Measurements from ENCODE around the gene TRIP13. TPM values are rescaled to one million over a fixed set of nuclear protein-coding genes. Genes with fewer than 3 reads are reported as not detected.
"Not testable (repeated sequence)": the region's sequence is repeated elsewhere in the genome, so short reads cannot be mapped to it uniquely, and the experiment has no call there.

The TRIP13 gene
- total RNA-seq, 2 experiments from 2014 or later, result 0.47 to 0.66 TPM

- intact Hi-C loops (cut with DNase I, micrococcal nuclease), result no loop called here
Measured at GRCh38 chr5:876398-877365, 16.0 kb upstream of the TRIP13 start.

GRCh38 chr5:878125-878524 is 14.6 kb upstream of the TRIP13 start:
- no peak for DNase-seq
- peaks cover 78% of the 10 kb centered on the region for H3K36me3 Mint-ChIP-seq (ENCODE audit: low read depth)

More at GRCh38 chr5:876398-877365, 16.0 kb upstream of the TRIP13 start:
- POLR2A ChIA-PET, result no interaction called here
- H3K4me1 Mint-ChIP-seq (ENCODE audit: low read depth), result peaks cover 5% of the 10 kb centered on the region
- H3K4me3 Mint-ChIP-seq, result no peak overlapping the region
- no peak for TF ChIP-seq CTCF (IDR thresholded peaks at IDR 0.05)
- no peak for ATAC-seq (ENCODE audit: poor library complexity)
- DNase-seq, result no peak
- peaks cover 78% of the 10 kb centered on the region for H3K36me3 Mint-ChIP-seq (ENCODE audit: low read depth)
- CTCF ChIA-PET, result no interaction called here
- H3K27me3 ChIP-seq (ENCODE audit: control insufficient read depth in 1 of 2, insufficient read depth in 2 of 2, low read length in 2 of 2), result no peaks in the 10 kb centered on the region
- H3K9me3 ChIP-seq (ENCODE audit: control insufficient read depth in 1 of 2, insufficient read depth in 1 of 2, low read length in 2 of 2), result no peaks in the 10 kb centered on the region
- H3K4me1 ChIP-seq (ENCODE audit: insufficient read depth, low read length), result peaks cover 8% of the 10 kb centered on the region
- peaks cover 75% of the 10 kb centered on the region for H3K36me3 ChIP-seq (ENCODE audit: insufficient read depth, low read length)
- no peak overlapping the region for H3K4me3 ChIP-seq (ENCODE audit: low read length)
- H3K27ac ChIP-seq (ENCODE audit: low read depth in 1 of 2, low read length in 2 of 2), result no peak overlapping the region
- H3K27me3 Mint-ChIP-seq, result no peaks in the 10 kb centered on the region
- H3K9me3 Mint-ChIP-seq, result no peaks in the 10 kb centered on the region
- H3K27ac Mint-ChIP-seq, result no peak overlapping the region

GRCh38 chr5:878677-879076 is 14.0 kb upstream of the TRIP13 start:
- H3K9me3 ChIP-seq (ENCODE audit: control insufficient read depth in 1 of 2, insufficient read depth in 1 of 2, low read length in 2 of 2), result peaks cover 0 to 13% of the 10 kb centered on the region in 2 experiments
- H3K27me3 ChIP-seq (ENCODE audit: control insufficient read depth in 1 of 2, insufficient read depth in 2 of 2, low read length in 2 of 2); H3K4me3 ChIP-seq (ENCODE audit: low read length); CTCF ChIA-PET; ATAC-seq (ENCODE audit: poor library complexity); DNase-seq; H3K27me3 Mint-ChIP-seq; H3K9me3 Mint-ChIP-seq; H3K4me3 Mint-ChIP-seq; POLR2A ChIA-PET; H3K27ac Mint-ChIP-seq; intact Hi-C loops (cut with DNase I, micrococcal nuclease); H3K27ac ChIP-seq (ENCODE audit: low read depth in 1 of 2, low read length in 2 of 2): not testable (repeated sequence)
- Mint-ChIP-seq H3K36me3 (ENCODE audit: low read depth) (peaks cover 78% of the 10 kb centered on the region), H3K4me1 (ENCODE audit: low read depth) (peaks cover 21% of the 10 kb centered on the region)
- peaks cover 21% of the 10 kb centered on the region for H3K4me1 ChIP-seq (ENCODE audit: insufficient read depth, low read length)
- H3K36me3 ChIP-seq (ENCODE audit: insufficient read depth, low read length), result peaks cover 74% of the 10 kb centered on the region

More at GRCh38 chr5:878125-878524, 14.6 kb upstream of the TRIP13 start:
- ChIA-PET POLR2A (no interaction called here), CTCF (no interaction called here)
- intact Hi-C loops (cut with DNase I, micrococcal nuclease), result no loop called here
- TF ChIP-seq CTCF (IDR thresholded peaks at IDR 0.05), result no peak
- Histone ChIP-seq H3K9me3 (ENCODE audit: control insufficient read depth in 1 of 2, insufficient read depth in 1 of 2, low read length in 2 of 2) (peaks cover 0 to 10% of the 10 kb centered on the region in 2 experiments), H3K27me3 (ENCODE audit: control insufficient read depth in 1 of 2, insufficient read depth in 2 of 2, low read length in 2 of 2) (no peaks in the 10 kb centered on the region), H3K4me1 (ENCODE audit: insufficient read depth, low read length) (peaks cover 21% of the 10 kb centered on the region), H3K27ac (ENCODE audit: low read depth in 1 of 2, low read length in 2 of 2) (no peak overlapping the region), H3K36me3 (ENCODE audit: insufficient read depth, low read length) (peaks cover 74% of the 10 kb centered on the region), H3K4me3 (ENCODE audit: low read length) (no peak overlapping the region)
- H3K4me1 Mint-ChIP-seq (ENCODE audit: low read depth), result peaks cover 19% of the 10 kb centered on the region
- no peaks in the 10 kb centered on the region for H3K27me3 Mint-ChIP-seq
- no peak overlapping the region for H3K4me3 Mint-ChIP-seq
- H3K27ac Mint-ChIP-seq, result no peak overlapping the region
- ATAC-seq (ENCODE audit: poor library complexity), result no peak
- peaks cover 3% of the 10 kb centered on the region for H3K9me3 Mint-ChIP-seq
